Trophoblast cell (in vitro differentiated cells and primary cell): Measurements from ENCODE around the gene FPR1.

Experiments used
- DNase-seq, 2 donors: peaks; one replicate each; pipeline ENCODE4 v3.0.0-alpha.2; 2016
- H2AFZ ChIP-seq: 2 replicates; pipeline ENCODE4 v1.6.1; 2013; ENCODE audit warnings: low read length, moderate library complexity, mild to moderate bottlenecking; ENCODE audit not compliant: insufficient read depth, poor library complexity
- H2AK5ac ChIP-seq: 2 replicates; pipeline ENCODE4 v1.6.1; 2013; ENCODE audit warnings: mild to moderate bottlenecking, low read length
- H2BK120ac ChIP-seq: 2 replicates; pipeline ENCODE4 v1.6.1; 2013; ENCODE audit warnings: low read length, mild to moderate bottlenecking, moderate library complexity; ENCODE audit not compliant: insufficient read depth, poor library complexity
- H2BK12ac ChIP-seq: 2 replicates; pipeline ENCODE4 v1.6.1; 2013; ENCODE audit warnings: mild to moderate bottlenecking, low read length, moderate library complexity
- H2BK5ac ChIP-seq: 2 replicates; pipeline ENCODE4 v1.6.1; 2013; ENCODE audit warnings: low read length, low read depth, moderate library complexity, mild to moderate bottlenecking; ENCODE audit not compliant: poor library complexity
- H3K14ac ChIP-seq: 2 replicates; pipeline ENCODE4 v1.6.1; 2013; ENCODE audit warnings: mild to moderate bottlenecking, low read length
- H3K18ac ChIP-seq: 2 replicates; pipeline ENCODE4 v1.6.1; 2013; ENCODE audit warnings: mild to moderate bottlenecking, low read length
- H3K23ac ChIP-seq: 2 replicates; pipeline ENCODE4 v1.6.1; 2013; ENCODE audit warnings: low read length
- H3K27ac ChIP-seq: 2 replicates; pipeline ENCODE4 v1.5.1; 2013; ENCODE audit warnings: low read depth, mild to moderate bottlenecking, inconsistent platforms, low read length, moderate library complexity
- H3K27me3 ChIP-seq: 2 replicates; pipeline ENCODE4 v1.6.1; 2013; ENCODE audit warnings: inconsistent platforms, mild to moderate bottlenecking, low read length, moderate library complexity; ENCODE audit not compliant: insufficient read depth
- H3K36me3 ChIP-seq, 2 experiments: 1 replicate in 1 of 2; 2 replicates in 1 of 2; pipeline ENCODE4 v1.6.1; 2013; ENCODE audit warnings: low read length in 2 of 2, mild to moderate bottlenecking in 2 of 2, moderate library complexity in 1 of 2; ENCODE audit not compliant: insufficient read depth in 2 of 2, control insufficient read depth in 1 of 2
- H3K4ac ChIP-seq: 2 replicates; pipeline ENCODE4 v1.6.1; 2013; ENCODE audit warnings: low read depth, mild to moderate bottlenecking, low read length, moderate library complexity
- H3K4me1 ChIP-seq, 2 experiments: 1 replicate in 1 of 2; 2 replicates in 1 of 2; pipeline ENCODE4 v1.6.1; 2013; ENCODE audit warnings: low read length in 2 of 2, mild to moderate bottlenecking in 2 of 2, moderate library complexity in 1 of 2; ENCODE audit not compliant: insufficient read depth in 2 of 2, control insufficient read depth in 1 of 2
- H3K4me2 ChIP-seq: 2 replicates; pipeline ENCODE4 v1.6.1; 2013; ENCODE audit warnings: inconsistent platforms, mild to moderate bottlenecking, low read length, moderate library complexity
- H3K4me3 ChIP-seq: 2 replicates; pipeline ENCODE4 v1.5.1; 2013; ENCODE audit warnings: mild to moderate bottlenecking, low read depth, low read length, inconsistent platforms
- H3K79me1 ChIP-seq: one replicate; pipeline ENCODE4 v1.6.1; 2013; ENCODE audit warnings: low read length
- H3K79me2 ChIP-seq: 2 replicates; pipeline ENCODE4 v1.6.1; 2013; ENCODE audit warnings: low read length, mild to moderate bottlenecking; ENCODE audit not compliant: control insufficient read depth, insufficient read depth, poor library complexity
- H3K9ac ChIP-seq: 2 replicates; pipeline ENCODE4 v1.6.1; 2013; ENCODE audit warnings: mild to moderate bottlenecking, low read length
- H3K9me3 ChIP-seq: 2 replicates; pipeline ENCODE4 v1.6.1; 2013; ENCODE audit warnings: low read depth, mild to moderate bottlenecking, control low read depth, inconsistent platforms, low read length; ENCODE audit not compliant: insufficient read depth
- H4K12ac ChIP-seq: 2 replicates; pipeline ENCODE4 v1.6.1; 2013; ENCODE audit warnings: low read depth, mild to moderate bottlenecking, low read length, moderate library complexity
- H4K8ac ChIP-seq: 2 replicates; pipeline ENCODE4 v1.6.1; 2013; ENCODE audit warnings: low read depth, mild to moderate bottlenecking, low read length, moderate library complexity
- H4K91ac ChIP-seq: one replicate; pipeline ENCODE4 v1.6.1; 2013; ENCODE audit warnings: low read depth, mild to moderate bottlenecking, low read length, moderate library complexity
- WGBS: extraction: QIAGEN DNeasy Blood & Tissue Kit; methylation state at CpG from one replicate; pipeline ENCODE4 v1.1.7; 2013; ENCODE audit warnings: missing lambda C conversion rate; ENCODE audit not compliant: insufficient read length, insufficient coverage; ENCODE audit errors: extremely low coverage; 5-methylcytosine and 5-hydroxymethylcytosine counted together

The FPR1 gene

DNA sequence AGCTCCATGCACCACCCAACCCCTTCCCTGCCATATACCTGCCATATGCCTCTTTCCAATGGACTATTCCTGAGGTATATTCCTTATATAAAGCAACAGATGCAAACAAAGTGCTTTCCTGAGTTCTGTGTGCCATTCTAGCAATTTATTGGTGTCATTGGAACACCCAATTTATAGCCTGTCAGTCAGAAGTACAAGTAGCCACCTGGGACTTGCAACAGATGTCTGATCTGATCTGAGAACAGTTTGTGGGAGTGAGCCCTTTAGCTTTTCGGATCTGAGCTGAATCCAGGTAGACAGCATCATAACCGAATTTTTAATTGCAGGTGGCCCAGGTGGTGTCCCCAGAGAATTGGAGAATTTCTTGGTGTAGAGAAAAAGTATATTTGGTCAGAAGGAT is 42.3 kb upstream of the FPR1 start:
- H3K36me3 ChIP-seq = no peaks in the 10 kb centered on the region
- H2BK12ac ChIP-seq = no peak overlapping the region
- H3K4me2 ChIP-seq = no peak overlapping the region
- no peak overlapping the region for H3K4me3 ChIP-seq
- no peak overlapping the region for H3K4ac ChIP-seq
- DNase-seq = no peak
- no peak overlapping the region for H4K12ac ChIP-seq
- no peak overlapping the region for H3K9ac ChIP-seq
- no peaks in the 10 kb centered on the region for H3K27me3 ChIP-seq
- no peak overlapping the region for H2BK120ac ChIP-seq
- H3K79me1 ChIP-seq = peaks cover 2% of the 10 kb centered on the region
- no peak overlapping the region for H3K18ac ChIP-seq
- no peak overlapping the region for H2BK5ac ChIP-seq
- H3K14ac ChIP-seq = no peak overlapping the region
- no peak overlapping the region for H4K8ac ChIP-seq
- no peak overlapping the region for H2AFZ ChIP-seq
- WGBS = no CpG with 5 or more reads among the region's 2 CpGs
- no peaks in the 10 kb centered on the region for H3K79me2 ChIP-seq
- no peak overlapping the region for H3K23ac ChIP-seq
- peaks cover 0 to 4% of the 10 kb centered on the region in 2 experiments for H3K4me1 ChIP-seq
- H4K91ac ChIP-seq = no peak overlapping the region
- no peak overlapping the region for H2AK5ac ChIP-seq
- no peak overlapping the region for H3K27ac ChIP-seq
- H3K9me3 ChIP-seq = no peaks in the 10 kb centered on the region

DNA sequence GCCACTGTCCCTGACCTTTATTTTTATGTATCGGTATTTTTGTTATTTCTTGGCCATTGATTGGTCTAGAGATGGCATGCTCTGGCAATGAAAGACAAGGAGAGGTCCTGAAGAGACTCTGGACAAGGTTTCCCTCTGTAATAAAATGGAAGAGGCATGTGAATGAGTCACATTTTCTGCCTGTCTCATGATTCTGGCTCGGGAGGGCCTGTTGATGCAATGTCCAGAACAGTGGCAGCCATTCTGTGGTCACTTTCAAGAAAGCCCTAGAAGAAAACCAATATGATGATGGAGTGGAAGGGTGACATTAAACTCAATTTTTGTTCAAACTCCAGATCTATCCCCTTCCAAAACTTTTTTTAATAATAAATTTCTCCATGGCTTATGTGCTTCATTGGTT is 41.3 kb upstream of the FPR1 start:
- no peak overlapping the region for H3K18ac ChIP-seq
- no peak overlapping the region for H4K12ac ChIP-seq
- no peak overlapping the region for H2AK5ac ChIP-seq
- H3K79me2 ChIP-seq = no peaks in the 10 kb centered on the region
- no peak overlapping the region for H2BK5ac ChIP-seq
- no peak overlapping the region for H2BK12ac ChIP-seq
- no peak overlapping the region for H4K91ac ChIP-seq
- H3K36me3 ChIP-seq = no peaks in the 10 kb centered on the region
- no peak overlapping the region for H3K27ac ChIP-seq
- no peak overlapping the region for H3K14ac ChIP-seq
- H3K27me3 ChIP-seq = no peaks in the 10 kb centered on the region
- no peak overlapping the region for H3K4me2 ChIP-seq
- H3K9ac ChIP-seq = no peak overlapping the region
- no peak overlapping the region for H3K4ac ChIP-seq
- DNase-seq = peak in 1 of 2 donors; percentile 64
- WGBS = no CpG with 5 or more reads among the region's 2 CpGs
- no peaks in the 10 kb centered on the region for H3K9me3 ChIP-seq
- H2BK120ac ChIP-seq = no peak overlapping the region
- no peak overlapping the region for H3K4me3 ChIP-seq
- no peak overlapping the region for H2AFZ ChIP-seq
- peaks cover 0 to 2% of the 10 kb centered on the region in 2 experiments for H3K4me1 ChIP-seq
- H4K8ac ChIP-seq = no peak overlapping the region
- peaks cover 2% of the 10 kb centered on the region for H3K79me1 ChIP-seq
- H3K23ac ChIP-seq = no peak overlapping the region

DNA sequence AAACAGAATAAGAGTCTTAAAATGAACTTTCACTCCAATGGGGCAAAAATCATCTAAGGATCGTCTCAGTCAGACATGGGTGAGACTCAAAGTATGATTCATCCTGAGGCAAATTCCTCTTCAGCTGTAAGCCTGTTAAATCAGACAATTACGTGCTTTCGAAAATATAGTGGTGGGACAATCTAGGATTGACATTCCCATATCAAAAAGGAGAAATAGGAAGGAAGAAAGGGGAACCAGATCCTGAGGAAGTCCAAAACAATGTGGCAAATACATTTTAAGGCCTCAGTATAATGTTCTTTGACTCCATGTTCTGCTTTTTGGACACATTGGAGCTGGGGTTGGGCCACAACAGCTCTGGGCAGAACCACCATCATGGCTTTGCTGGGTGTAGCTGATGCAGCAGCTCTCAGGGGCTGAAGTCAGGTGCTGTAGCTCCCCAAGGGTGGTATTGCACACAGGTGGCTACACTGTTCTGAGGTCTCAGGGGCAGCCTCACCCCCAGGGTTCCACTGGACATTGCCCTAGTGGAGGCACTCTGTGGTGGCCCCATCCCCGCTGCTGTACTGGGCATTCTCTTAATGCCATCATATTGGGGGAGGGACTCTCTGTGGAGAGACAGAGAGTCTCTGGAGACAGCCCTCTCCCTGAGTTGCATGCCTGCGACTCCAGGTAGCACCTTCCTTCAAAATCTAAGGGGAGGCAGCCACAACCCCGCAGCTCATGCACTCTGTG is 37.5 kb upstream of the FPR1 start:
- no peak overlapping the region for H3K4me3 ChIP-seq
- H4K12ac ChIP-seq = no peak overlapping the region
- WGBS = no CpG with 5 or more reads among the region's 6 CpGs
- no peak overlapping the region for H2AK5ac ChIP-seq
- no peak overlapping the region for H3K27ac ChIP-seq
- no peaks in the 10 kb centered on the region for H3K79me2 ChIP-seq
- H2BK12ac ChIP-seq = peak overlapping the region; percentile 67
- no peak overlapping the region for H4K8ac ChIP-seq
- DNase-seq = peak in 1 of 2 donors; percentile 94
- peak overlapping the region; percentile 7 for H2BK5ac ChIP-seq
- H3K9me3 ChIP-seq = no peaks in the 10 kb centered on the region
- no peak overlapping the region for H3K4ac ChIP-seq
- H3K18ac ChIP-seq = no peak overlapping the region
- H3K4me1 ChIP-seq = peaks cover 6 to 9% of the 10 kb centered on the region in 2 experiments
- peaks cover 6% of the 10 kb centered on the region for H3K79me1 ChIP-seq
- peak overlapping the region; percentile 62 for H2BK120ac ChIP-seq
- no peaks in the 10 kb centered on the region for H3K36me3 ChIP-seq
- H3K27me3 ChIP-seq = no peaks in the 10 kb centered on the region
- H3K4me2 ChIP-seq = no peak overlapping the region
- H3K14ac ChIP-seq = no peak overlapping the region
- H2AFZ ChIP-seq = no peak overlapping the region
- no peak overlapping the region for H3K9ac ChIP-seq
- peak overlapping the region; percentile 80 for H4K91ac ChIP-seq
- no peak overlapping the region for H3K23ac ChIP-seq

DNA sequence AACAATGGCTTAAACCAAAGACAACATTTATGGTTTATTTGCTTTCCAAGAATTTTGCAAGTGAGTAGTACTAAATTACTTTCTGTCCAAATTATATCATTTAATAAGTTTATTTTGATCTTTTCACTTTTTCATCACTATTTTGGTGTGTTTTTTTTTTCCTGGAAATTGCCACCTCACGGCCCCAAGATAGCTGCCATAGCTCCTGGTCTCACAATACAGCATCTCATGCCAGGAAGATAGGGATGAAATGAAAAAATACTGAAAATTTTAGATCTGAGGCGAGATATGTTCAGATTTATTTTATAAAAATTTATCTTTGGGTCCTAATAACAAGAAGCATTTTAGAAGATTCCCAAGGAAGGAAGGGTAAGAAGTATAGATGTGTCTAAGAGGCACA is 36.4 kb upstream of the FPR1 start:
- Histone ChIP-seq H3K27me3 (no peaks in the 10 kb centered on the region), H3K4ac (no peak overlapping the region), H3K4me1 (peaks cover 6 to 9% of the 10 kb centered on the region in 2 experiments), H3K9ac (no peak overlapping the region), H2AK5ac (no peak overlapping the region), H2BK120ac (no peak overlapping the region), H3K4me2 (no peak overlapping the region), H4K8ac (no peak overlapping the region), H2AFZ (no peak overlapping the region), H3K9me3 (no peaks in the 10 kb centered on the region), H3K4me3 (no peak overlapping the region), H3K79me2 (no peaks in the 10 kb centered on the region), H3K18ac (no peak overlapping the region), H3K23ac (no peak overlapping the region), H4K12ac (no peak overlapping the region), H2BK5ac (no peak overlapping the region), H3K36me3 (no peaks in the 10 kb centered on the region), H2BK12ac (no peak overlapping the region), H3K27ac (no peak overlapping the region), H4K91ac (no peak overlapping the region), H3K14ac (no peak overlapping the region), H3K79me1 (peaks cover 6% of the 10 kb centered on the region)
- WGBS = no CpG with 5 or more reads among the region's 2 CpGs
- no peak for DNase-seq
